ENCODE measurements around the gene PWWP2B.

GRCh38 chr10:132415956-132416355, 19.0 kb downstream of the PWWP2B start:
- TF ChIP-seq CTCF (conservative IDR thresholded peaks at IDR 0.05; ENCODE audit: low read depth, low read length) (no peak), BHLHE40 (IDR thresholded peaks at IDR 0.05; ENCODE audit: low read depth, low read length) (no peak), RCOR1 (IDR thresholded peaks at IDR 0.05; ENCODE audit: insufficient replicate concordance, low read length) (no peak), POLR2A (IDR thresholded peaks at IDR 0.05; ENCODE audit: low read depth, low read length) (no peak), CEBPB (IDR thresholded peaks at IDR 0.05; ENCODE audit: low read depth, low read length) (no peak), ELK1 (IDR thresholded peaks at IDR 0.05; ENCODE audit: borderline replicate concordance, low read depth, low read length) (no peak), MXI1 (IDR thresholded peaks at IDR 0.05; ENCODE audit: borderline replicate concordance, low read depth, low read length) (no peak), USF2 (IDR thresholded peaks at IDR 0.05; ENCODE audit: low read depth, low read length) (no peak), RAD21 (IDR thresholded peaks at IDR 0.05; ENCODE audit: low read length) (no peak), CHD1 (IDR thresholded peaks at IDR 0.05; ENCODE audit: low read depth, low read length) (no peak), SMC3 (IDR thresholded peaks at IDR 0.05; ENCODE audit: low read depth, low read length) (no peak), FOS (IDR thresholded peaks at IDR 0.05; ENCODE audit: low read depth, low read length) (no peak), MAZ (IDR thresholded peaks at IDR 0.05; ENCODE audit: borderline replicate concordance, low read depth, low read length) (no peak), MAFK (IDR thresholded peaks at IDR 0.05; ENCODE audit: low read depth, low read length) (no peak)

Data from IMR-90 (cell line).